Measurements from ENCODE around the gene STAU1.
"Not testable (repeated sequence)": the region's sequence is repeated elsewhere in the genome, so short reads cannot be mapped to it uniquely, and the experiment has no call there.

The STAU1 gene

GRCh38 chr20:49104365-49104648 lies 83.8 kb downstream of the STAU1 start:
- TF ChIP-seq Cebpa-rat (IDR thresholded peaks at IDR 0.05), result no peak
- Histone ChIP-seq H3K36me3 (peaks cover 78% of the 10 kb centered on the region), H3K4me1 (no peaks in the 10 kb centered on the region), H4K20me1 (peaks cover 33% of the 10 kb centered on the region; the same call in 1 of the 2 replicates), H3K9ac (no peak overlapping the region), H3K4me2 (no peak overlapping the region), H3K9me3 (no peaks in the 10 kb centered on the region), H3K27ac (no peak overlapping the region), H3K27me3 (no peaks in the 10 kb centered on the region), H3K4me3 (no peak overlapping the region)

DNA sequence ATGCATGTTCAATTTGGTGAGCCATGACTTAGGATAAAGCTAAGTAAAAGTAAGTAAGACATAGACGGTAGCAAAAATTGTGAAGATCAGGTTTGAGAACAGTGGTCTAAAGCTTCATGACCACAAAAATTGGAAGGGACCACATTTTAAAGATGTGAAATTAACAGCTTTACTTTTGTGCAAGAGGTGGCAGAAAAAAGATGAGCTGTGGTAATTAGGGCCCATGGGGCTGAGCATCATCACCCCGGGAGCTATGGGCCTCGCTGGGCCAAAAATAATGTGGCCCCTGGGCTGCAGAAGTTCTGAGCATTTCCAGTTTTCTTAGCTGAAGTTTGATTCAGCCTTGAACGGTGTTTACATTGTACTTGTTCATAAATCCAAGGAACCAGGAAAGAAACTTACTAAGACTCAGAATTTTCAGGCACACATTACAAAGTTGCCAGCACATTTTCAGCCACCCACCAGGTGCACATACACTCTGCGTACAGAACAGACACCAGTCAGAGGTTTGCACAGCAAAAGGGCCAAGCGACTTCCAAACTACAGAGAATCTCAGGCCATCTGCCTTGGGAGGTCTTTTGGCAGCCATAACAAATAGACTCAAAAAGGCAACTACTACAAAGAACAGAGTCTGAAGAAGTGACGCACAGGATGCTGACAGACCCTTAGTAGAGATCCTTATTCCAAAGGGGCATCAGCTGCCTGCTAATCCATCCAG lies 84.3 kb downstream of the STAU1 start:
- Histone ChIP-seq H3K27me3 (no peaks in the 10 kb centered on the region), H3K27ac (no peak overlapping the region), H3K4me1 (no peaks in the 10 kb centered on the region), H3K36me3 (peaks cover 83% of the 10 kb centered on the region), H3K4me3 (no peak overlapping the region), H3K9ac (no peak overlapping the region), H3K4me2 (no peak overlapping the region), H4K20me1 (peaks cover 38% of the 10 kb centered on the region; the same call in 1 of the 2 replicates), H3K9me3 (no peaks in the 10 kb centered on the region)
- TF ChIP-seq Cebpa-rat (IDR thresholded peaks at IDR 0.05), result no peak

DNA sequence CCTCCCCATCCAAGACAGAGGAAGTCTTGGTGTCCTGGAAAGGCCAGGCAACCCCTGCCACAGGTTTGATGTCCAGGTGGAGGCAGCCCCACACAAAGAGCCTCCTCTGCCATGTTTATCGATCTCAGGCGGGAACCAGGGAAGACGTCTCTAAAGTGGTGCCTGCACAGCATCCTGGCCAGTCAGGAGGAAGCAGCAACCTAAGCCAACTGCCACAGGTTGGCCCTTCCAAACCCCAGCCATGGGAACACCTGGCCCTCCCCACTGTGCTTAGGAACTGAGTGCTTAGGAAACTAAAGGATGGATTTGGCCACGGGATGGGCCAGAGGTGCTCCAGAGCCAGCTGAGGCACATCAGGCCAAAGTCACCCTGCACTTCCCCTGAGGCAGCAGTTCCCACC lies 85.1 kb downstream of the STAU1 start:
- Histone ChIP-seq H3K27ac (no peak overlapping the region), H3K4me3 (no peak overlapping the region), H3K27me3 (no peaks in the 10 kb centered on the region), H3K4me1 (no peaks in the 10 kb centered on the region), H4K20me1 (peaks cover 44% of the 10 kb centered on the region; the same call in 1 of the 2 replicates), H3K9me3 (no peaks in the 10 kb centered on the region), H3K4me2 (no peak overlapping the region), H3K9ac (no peak overlapping the region), H3K36me3 (peaks cover 91% of the 10 kb centered on the region)
- no peak for TF ChIP-seq Cebpa-rat (IDR thresholded peaks at IDR 0.05)

DNA sequence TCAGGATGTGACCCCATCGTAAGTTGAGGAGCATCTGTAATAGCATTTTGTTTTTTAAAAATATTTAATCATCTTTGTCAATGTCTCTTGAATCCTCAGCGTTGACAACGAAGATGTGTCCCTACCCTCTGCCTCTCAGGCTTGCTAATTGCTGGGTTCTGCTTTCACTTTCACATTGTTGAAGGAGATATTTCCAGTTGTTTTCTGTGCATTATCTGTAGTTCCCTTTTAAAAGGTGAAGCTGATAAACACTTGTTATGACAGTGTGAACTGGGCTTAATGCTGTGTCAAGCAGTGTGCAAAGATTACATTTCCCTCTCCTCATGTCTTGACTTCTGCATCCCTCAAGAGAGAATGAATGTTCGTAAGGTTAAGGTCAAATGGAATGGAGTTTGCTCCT lies 87.2 kb downstream of the STAU1 start:
- Histone ChIP-seq H4K20me1 (peaks cover 47% of the 10 kb centered on the region; the same call in 1 of the 2 replicates), H3K36me3 (peaks cover 99% of the 10 kb centered on the region), H3K9me3 (no peaks in the 10 kb centered on the region), H3K27me3 (no peaks in the 10 kb centered on the region), H3K4me2 (no peak overlapping the region), H3K4me1 (no peaks in the 10 kb centered on the region), H3K4me3 (no peak overlapping the region), H3K9ac (no peak overlapping the region), H3K27ac (no peak overlapping the region)
- TF ChIP-seq Cebpa-rat (IDR thresholded peaks at IDR 0.05), result no peak

- Histone ChIP-seq H4K20me1 (peaks cover 54% of the 10 kb centered on the region; the same call in 1 of the 2 replicates), H3K36me3 (peaks cover 99% of the 10 kb centered on the region)
- H3K27me3 ChIP-seq, H3K4me2 ChIP-seq, H3K9me3 ChIP-seq, H3K4me1 ChIP-seq, H3K27ac ChIP-seq, H3K4me3 ChIP-seq, H3K9ac ChIP-seq: not testable (repeated sequence)
Observed at GRCh38 chr20:49100292-49100691, 87.8 kb downstream of the STAU1 start.

DNA sequence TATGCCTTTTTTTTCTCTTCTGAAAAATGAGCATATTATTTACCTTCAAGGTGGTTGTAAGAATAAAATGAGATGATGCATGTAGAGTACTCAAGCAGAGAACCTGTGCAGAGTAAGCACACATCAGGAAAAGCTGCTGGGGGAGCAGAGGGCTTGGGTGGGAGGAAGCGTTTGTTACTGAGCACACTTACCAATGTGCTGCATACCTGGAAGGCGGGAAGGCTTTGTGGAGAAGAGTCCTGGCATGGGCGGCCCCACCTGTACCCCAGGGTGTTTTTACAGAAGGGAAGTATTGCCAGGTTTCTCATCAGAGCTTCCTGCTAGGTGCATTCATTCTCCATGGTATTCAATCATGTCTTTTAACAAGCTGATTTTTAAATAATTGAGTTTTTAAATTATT lies 89.1 kb downstream of the STAU1 start:
- H3K9ac ChIP-seq, result no peak overlapping the region
- peaks cover 99% of the 10 kb centered on the region for H3K36me3 ChIP-seq
- H3K27ac ChIP-seq, result no peak overlapping the region
- TF ChIP-seq Cebpa-rat (IDR thresholded peaks at IDR 0.05), result no peak
- H3K4me1 ChIP-seq, result no peaks in the 10 kb centered on the region
- no peak overlapping the region for H3K4me2 ChIP-seq
- no peak overlapping the region for H3K4me3 ChIP-seq
- no peaks in the 10 kb centered on the region for H3K27me3 ChIP-seq
- H4K20me1 ChIP-seq, result peaks cover 55% of the 10 kb centered on the region; the same call in 1 of the 2 replicates
- no peaks in the 10 kb centered on the region for H3K9me3 ChIP-seq

DNA sequence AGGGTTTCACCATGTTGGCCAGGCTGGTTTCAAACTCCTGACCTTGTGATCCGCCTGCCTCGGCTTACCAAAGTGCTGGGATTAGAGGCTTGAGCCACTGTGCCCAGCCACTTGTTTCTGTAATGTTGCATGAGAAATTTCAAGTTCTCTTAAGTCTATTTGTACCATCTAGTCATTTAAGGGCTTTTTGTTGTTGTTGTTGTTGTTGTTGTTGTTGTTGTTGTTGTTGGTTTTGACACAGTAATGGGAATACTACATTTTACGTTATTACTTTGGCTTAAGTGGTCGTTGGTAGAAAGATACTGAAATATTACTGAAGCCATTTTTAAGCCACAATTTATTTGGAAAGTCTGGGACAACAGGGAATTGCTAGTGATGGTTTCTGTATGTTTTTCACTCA lies 90.0 kb downstream of the STAU1 start:
- TF ChIP-seq Cebpa-rat (IDR thresholded peaks at IDR 0.05), result no peak
- Histone ChIP-seq H3K4me3 (no peak overlapping the region), H3K27me3 (no peaks in the 10 kb centered on the region), H4K20me1 (peaks cover 51% of the 10 kb centered on the region; the same call in 1 of the 2 replicates), H3K27ac (no peak overlapping the region), H3K9me3 (no peaks in the 10 kb centered on the region), H3K4me2 (no peak overlapping the region), H3K9ac (no peak overlapping the region), H3K36me3 (peaks cover 99% of the 10 kb centered on the region), H3K4me1 (no peaks in the 10 kb centered on the region)

DNA sequence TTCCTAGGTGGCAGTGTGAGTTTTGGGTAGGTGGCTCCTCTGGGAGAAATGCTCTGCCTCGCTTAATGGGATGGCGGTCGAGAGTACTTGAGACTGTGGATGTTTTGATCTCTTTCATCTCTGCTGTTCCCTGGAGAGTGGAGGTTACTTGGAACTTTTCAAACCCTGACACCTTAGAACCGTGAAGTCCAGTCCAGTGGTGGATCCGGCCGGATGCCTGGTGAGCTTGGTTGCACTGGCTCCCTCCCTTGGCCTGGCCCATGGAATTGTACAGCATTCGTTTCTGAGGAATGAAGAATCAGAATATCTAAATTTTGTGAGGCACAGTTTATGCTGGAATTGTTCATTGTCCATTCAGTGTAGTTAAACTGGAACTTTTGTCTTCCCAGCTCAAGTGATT lies 91.0 kb downstream of the STAU1 start:
- Histone ChIP-seq H3K27ac (no peak overlapping the region), H3K36me3 (peaks cover 98% of the 10 kb centered on the region), H3K4me2 (no peak overlapping the region), H3K27me3 (no peaks in the 10 kb centered on the region), H3K4me3 (no peak overlapping the region), H3K4me1 (no peaks in the 10 kb centered on the region), H3K9ac (no peak overlapping the region), H4K20me1 (peaks cover 42% of the 10 kb centered on the region; the same call in 1 of the 2 replicates), H3K9me3 (no peaks in the 10 kb centered on the region)
- TF ChIP-seq Cebpa-rat (IDR thresholded peaks at IDR 0.05), result no peak

DNA sequence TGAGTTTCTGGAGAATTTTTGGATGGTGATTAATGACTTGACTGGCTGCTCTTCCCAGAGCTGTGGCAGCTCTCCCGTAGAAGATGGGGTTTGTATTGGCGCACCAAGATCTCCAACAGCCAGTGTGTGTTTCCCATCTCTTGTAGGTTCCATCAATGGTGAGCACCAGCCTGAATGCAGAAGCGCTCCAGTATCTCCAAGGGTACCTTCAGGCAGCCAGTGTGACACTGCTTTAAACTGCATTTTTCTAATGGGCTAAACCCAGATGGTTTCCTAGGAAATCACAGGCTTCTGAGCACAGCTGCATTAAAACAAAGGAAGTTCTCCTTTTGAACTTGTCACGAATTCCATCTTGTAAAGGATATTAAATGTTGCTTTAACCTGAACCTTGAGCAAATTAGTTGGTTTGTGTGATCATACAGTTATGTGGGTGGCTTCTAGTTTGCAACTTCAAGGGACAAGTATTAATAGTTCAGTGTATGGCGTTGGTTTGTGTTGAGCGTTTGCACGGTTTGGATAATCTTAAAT lies 91.9 kb downstream of the STAU1 start:
- Histone ChIP-seq H3K4me2 (no peak overlapping the region), H3K27me3 (no peaks in the 10 kb centered on the region)

GRCh38 chr20:49091762-49092161 lies 96.4 kb downstream of the STAU1 start:
- H4K20me1 ChIP-seq, result peaks cover 14% of the 10 kb centered on the region; the same call in 1 of the 2 replicates
- no peak for TF ChIP-seq Cebpa-rat (IDR thresholded peaks at IDR 0.05)
- H3K9me3 ChIP-seq, result no peaks in the 10 kb centered on the region
- H3K27me3 ChIP-seq, result no peaks in the 10 kb centered on the region
- H3K36me3 ChIP-seq, result peaks cover 98% of the 10 kb centered on the region
- H3K9ac ChIP-seq, result no peak overlapping the region
- H3K27ac ChIP-seq, result no peak overlapping the region
- H3K4me3 ChIP-seq, result no peak overlapping the region
- no peaks in the 10 kb centered on the region for H3K4me1 ChIP-seq
- no peak overlapping the region for H3K4me2 ChIP-seq

More for the DNA sequence above, 91.9 kb downstream of the STAU1 start:
- Histone ChIP-seq H3K27ac (no peak overlapping the region), H3K4me1 (no peaks in the 10 kb centered on the region), H4K20me1 (peaks cover 33% of the 10 kb centered on the region; the same call in 1 of the 2 replicates), H3K9me3 (no peaks in the 10 kb centered on the region), H3K36me3 (peaks cover 98% of the 10 kb centered on the region), H3K9ac (no peak overlapping the region), H3K4me3 (no peak overlapping the region)
- TF ChIP-seq Cebpa-rat (IDR thresholded peaks at IDR 0.05), result no peak
